Left lung (tissue), 10 donors: ENCODE results near the gene GIPC3. TPM values are rescaled to one million over a fixed set of nuclear protein-coding genes. Genes with fewer than 3 reads are reported as not detected.

Experiments
- ATAC-seq: fragments of 200-7000 bp; cut with Tn5 transposase; one replicate; pipeline ENCODE4 v1.9.1; 2020; ENCODE audit warnings: moderate library complexity
- DNase-seq, 4 donors: peaks; one replicate each; pipeline ENCODE4 v3.0.0-alpha.2; 2013 to 2020
- H3K27ac ChIP-seq, 2 donors: fragments of 200-600 bp; sonication (generic) in 1 of 2; one replicate each; pipeline versions ENCODE4 v1.5.0 to v1.8.0; 2020 to 2021
- H3K27me3 ChIP-seq, 2 donors: fragments of 200-600 bp; sonication (generic) in 1 of 2; one replicate each; pipeline versions ENCODE4 v1.5.0 to v1.8.0; 2020 to 2021
- H3K36me3 ChIP-seq, 2 donors: fragments of 200-600 bp; sonication (generic) in 1 of 2; one replicate each; pipeline versions ENCODE4 v1.5.0 to v1.8.0; 2020 to 2021
- H3K4me1 ChIP-seq, 2 donors: fragments of 200-600 bp; one replicate each; pipeline ENCODE4 v1.8.0; 2021
- H3K4me3 ChIP-seq, 2 donors: fragments of 200-600 bp; sonication (generic) in 1 of 2; one replicate each; pipeline versions ENCODE4 v1.5.0 to v1.8.0; 2020 to 2021; ENCODE audit warnings: mild to moderate bottlenecking in 1 of 2
- H3K9me3 ChIP-seq, 2 donors: fragments of 200-600 bp; sonication (generic) in 1 of 2; one replicate each; pipeline versions ENCODE4 v1.5.0 to v1.8.0; 2020 to 2021
- intact Hi-C, 2 donors: fragments of 100-400 bp; cut with DNase I; formaldehyde crosslinking; loops; one replicate each; pipeline versions ENCODE4 v1.11.2 to v1.14.2; 2022
- polyA plus RNA-seq, 6 donors: library from polyadenylated mRNA; unstranded; fragments of 120-200 nt; gene quantifications; one replicate each; pipeline ENCODE4 v1.2.1, GENCODE V29; 2013; ENCODE audit not compliant: insufficient read length in 6 of 6
- total RNA-seq, 2 donors: library from RNA; stranded (reverse); fragmentation: NEBNext Ultra II Directional; extraction: Animal tissue kit (Norgen Biotek cat#: 25700); gene quantifications; one replicate each; pipeline ENCODE4 v1.2.1, GENCODE V29; 2021
- TF ChIP-seq, protein P1 (sequence below), 2 donors: fragments of 200-600 bp; sonication (generic) in 1 of 2; IDR thresholded peaks; one replicate each; pipeline versions ENCODE4 v1.5.0 to v1.8.0; 2021; ENCODE audit warnings: antibody characterized with exemption in 2 of 2
- donor health status: DM: no; HTN: yes; CAD: no.
- donor health status: DM: no; HTN: no; CAD: no.

GIPC3 gene
- total and polyA plus RNA-seq, 8 donors: 3.1 to 8.5 (median 4.4) TPM

DNA sequence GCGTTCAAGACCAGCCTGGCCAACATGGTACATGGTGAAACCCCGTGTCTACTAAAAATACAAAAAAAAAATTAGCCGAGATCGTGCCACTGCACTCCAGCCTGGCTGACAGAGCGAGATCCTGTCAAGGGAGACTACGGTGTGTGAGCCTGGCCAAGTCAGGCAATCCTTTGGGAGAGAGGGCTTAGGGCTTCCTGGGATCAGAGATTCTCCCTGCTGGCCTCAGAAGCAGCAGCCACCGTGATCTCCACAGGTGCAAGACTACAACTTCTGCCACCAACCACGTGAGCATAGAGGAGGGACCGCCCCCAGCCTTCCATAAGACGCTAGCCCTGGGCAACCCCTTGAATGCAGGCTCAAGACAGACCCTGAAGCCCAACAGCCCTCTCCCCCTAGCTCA lies 35.5 kb upstream of the GIPC3 start:
- Histone ChIP-seq H3K27ac (no peak overlapping the region), H3K9me3 (no peaks in the 10 kb centered on the region), H3K4me1 (peaks cover 6 to 49% of the 10 kb centered on the region in 2 donors), H3K27me3 (no peaks in the 10 kb centered on the region), H3K36me3 (peaks cover 0 to 44% of the 10 kb centered on the region in 2 donors), H3K4me3 (no peak overlapping the region)
- ATAC-seq (no peak), DNase-seq (no peak)
- intact Hi-C loops: loop anchor here in 1 of 2 donors (10.0 kb wide), 1 partner anchor 65 kb away; no protein-coding TSS in a partner anchor
- TF ChIP-seq, protein P1, sequence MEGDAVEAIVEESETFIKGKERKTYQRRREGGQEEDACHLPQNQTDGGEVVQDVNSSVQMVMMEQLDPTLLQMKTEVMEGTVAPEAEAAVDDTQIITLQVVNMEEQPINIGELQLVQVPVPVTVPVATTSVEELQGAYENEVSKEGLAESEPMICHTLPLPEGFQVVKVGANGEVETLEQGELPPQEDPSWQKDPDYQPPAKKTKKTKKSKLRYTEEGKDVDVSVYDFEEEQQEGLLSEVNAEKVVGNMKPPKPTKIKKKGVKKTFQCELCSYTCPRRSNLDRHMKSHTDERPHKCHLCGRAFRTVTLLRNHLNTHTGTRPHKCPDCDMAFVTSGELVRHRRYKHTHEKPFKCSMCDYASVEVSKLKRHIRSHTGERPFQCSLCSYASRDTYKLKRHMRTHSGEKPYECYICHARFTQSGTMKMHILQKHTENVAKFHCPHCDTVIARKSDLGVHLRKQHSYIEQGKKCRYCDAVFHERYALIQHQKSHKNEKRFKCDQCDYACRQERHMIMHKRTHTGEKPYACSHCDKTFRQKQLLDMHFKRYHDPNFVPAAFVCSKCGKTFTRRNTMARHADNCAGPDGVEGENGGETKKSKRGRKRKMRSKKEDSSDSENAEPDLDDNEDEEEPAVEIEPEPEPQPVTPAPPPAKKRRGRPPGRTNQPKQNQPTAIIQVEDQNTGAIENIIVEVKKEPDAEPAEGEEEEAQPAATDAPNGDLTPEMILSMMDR (IDR thresholded peaks at IDR 0.05): no peak

DNA sequence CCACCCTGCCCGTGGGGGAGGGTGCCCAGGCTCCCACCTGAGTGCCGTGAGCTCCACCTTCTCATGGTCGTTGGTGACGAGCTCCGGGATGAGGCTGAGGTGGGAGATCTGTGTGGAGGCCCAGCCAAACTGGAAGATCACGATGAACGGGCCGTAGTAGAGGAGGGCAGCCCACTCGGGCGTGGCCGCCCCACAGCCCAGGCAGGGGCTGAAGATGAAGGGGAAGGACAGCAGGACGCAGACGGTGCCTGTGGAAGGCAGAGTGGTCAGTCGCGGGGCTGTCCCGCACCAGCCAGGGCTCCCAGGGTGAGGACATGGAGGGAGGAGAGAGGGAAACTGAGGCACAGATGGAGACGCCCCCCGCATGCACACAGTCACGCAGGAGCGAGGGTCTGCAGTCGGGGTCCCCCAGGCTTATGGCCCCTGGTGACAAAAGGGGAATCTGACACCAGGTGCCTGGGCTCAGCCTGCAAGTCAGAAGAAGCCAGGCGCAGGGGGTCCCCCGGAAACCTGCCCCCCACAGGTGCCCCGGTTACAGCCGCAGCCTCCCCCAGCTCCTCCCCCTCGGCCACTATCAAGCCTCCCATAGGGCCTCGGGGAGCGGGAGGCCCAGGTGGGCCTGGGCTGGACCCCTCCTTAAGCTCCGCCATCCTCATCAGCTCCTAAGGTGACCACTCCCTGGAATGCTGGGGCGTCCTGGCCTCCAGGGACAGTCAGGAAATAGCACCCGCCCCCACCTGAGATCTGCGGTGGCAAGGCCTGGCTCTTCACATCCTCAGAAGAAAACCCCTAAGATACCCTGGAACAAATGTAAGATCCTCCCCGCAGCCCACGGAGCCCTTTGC lies 34.1 kb upstream of the GIPC3 start:
- no peak overlapping the region for H3K27ac ChIP-seq
- intact Hi-C loops: no loop called here
- TF ChIP-seq, protein P1 (IDR thresholded peaks at IDR 0.05): no peak
- H3K4me1 ChIP-seq: peaks cover 9 to 63% of the 10 kb centered on the region in 2 donors
- DNase-seq (no peak), ATAC-seq (no peak)
- H3K4me3 ChIP-seq: no peak overlapping the region
- no peaks in the 10 kb centered on the region for H3K27me3 ChIP-seq
- H3K36me3 ChIP-seq: peaks cover 0 to 34% of the 10 kb centered on the region in 2 donors
- H3K9me3 ChIP-seq: no peaks in the 10 kb centered on the region

DNA sequence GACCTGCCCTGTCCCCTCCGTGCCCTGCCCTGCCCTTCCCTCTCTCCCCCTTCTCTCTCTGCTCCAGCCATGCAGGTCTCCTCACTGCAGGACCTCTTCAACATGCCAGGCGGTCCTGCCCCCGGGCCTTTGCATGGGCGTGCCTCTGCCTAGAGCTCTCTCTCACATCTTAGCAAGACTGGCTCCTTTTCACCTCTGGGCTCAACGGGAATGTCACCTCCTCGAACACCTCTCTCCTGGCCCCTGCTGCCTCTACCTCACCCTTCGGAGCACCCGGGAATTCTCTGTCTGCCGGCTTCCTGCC lies 33.5 kb upstream of the GIPC3 start:
- no peak overlapping the region for H3K4me3 ChIP-seq
- H3K27me3 ChIP-seq: no peaks in the 10 kb centered on the region
- DNase-seq (no peak), ATAC-seq (no peak)
- TF ChIP-seq, protein P1 (IDR thresholded peaks at IDR 0.05): no peak
- intact Hi-C loops: no loop called here
- no peak overlapping the region for H3K27ac ChIP-seq
- no peaks in the 10 kb centered on the region for H3K9me3 ChIP-seq
- peaks cover 0 to 29% of the 10 kb centered on the region in 2 donors for H3K36me3 ChIP-seq
- peaks cover 11 to 67% of the 10 kb centered on the region in 2 donors for H3K4me1 ChIP-seq

DNA sequence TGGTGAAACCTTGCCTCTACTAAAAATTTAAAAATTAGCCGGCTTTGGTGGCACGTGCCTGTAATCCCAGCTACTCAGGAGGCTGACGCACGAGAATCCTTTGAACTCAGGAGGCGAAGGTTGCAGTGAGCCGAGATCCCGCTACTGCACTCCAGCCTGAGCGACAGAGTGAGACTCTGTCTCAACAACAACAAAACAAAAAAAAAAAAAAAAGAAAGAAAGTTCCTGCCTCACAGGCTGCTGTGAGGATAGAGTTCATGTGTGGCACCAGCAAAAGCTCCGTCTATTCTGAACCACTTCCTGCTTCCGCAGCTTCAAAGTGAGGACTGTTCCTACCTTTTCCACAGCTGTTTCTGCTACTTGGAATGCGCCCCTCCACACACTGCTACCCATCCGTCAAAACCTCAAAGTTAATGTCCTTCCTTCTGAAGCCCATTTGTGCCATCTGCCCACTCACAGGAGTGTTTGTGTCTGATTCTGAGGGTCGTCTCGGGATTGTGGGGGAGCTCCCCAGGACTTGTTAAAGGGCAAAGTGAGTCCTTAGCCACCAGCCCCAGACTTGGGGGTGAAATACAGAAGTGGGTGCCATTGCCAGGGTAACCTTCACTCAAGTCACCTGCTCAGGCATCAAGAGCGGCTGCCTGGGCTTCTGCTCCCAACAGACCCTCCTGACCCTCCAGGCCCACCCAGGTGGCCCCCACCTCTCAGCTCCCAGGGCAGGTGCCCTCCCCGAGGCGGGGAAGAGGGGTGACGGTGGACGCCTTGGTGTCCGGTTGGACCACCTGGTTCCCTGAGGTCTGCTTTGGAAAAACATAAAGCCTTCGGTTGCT lies 30.8 kb upstream of the GIPC3 start:
- H3K27me3 ChIP-seq: no peaks in the 10 kb centered on the region
- H3K36me3 ChIP-seq: peaks cover 0 to 11% of the 10 kb centered on the region in 2 donors
- H3K4me1 ChIP-seq: peaks cover 11 to 58% of the 10 kb centered on the region in 2 donors
- no peaks in the 10 kb centered on the region for H3K9me3 ChIP-seq
- peak overlapping the region; percentile 54 to 82 for H3K27ac ChIP-seq
- no peak for ATAC-seq
- intact Hi-C loops: no loop called here
- no peak overlapping the region for H3K4me3 ChIP-seq
- TF ChIP-seq, protein P1 (IDR thresholded peaks at IDR 0.05): no peak
- no peak for DNase-seq
